K562 (cell line): Measurements from ENCODE around the gene ZNF689. TPM values are rescaled to one million over a fixed set of nuclear protein-coding genes. Genes with fewer than 3 reads are reported as not detected.
A peak's percentile ranks its signal among the peaks of the same experiment; 100 is the strongest.

Experiments used
- ATAC-seq: fragments of 200-7000 bp; cut with Tn5 transposase; 3 replicates; pipeline ENCODE4 v1.9.1; 2020; ENCODE audit warnings: moderate library complexity
- BruUV-seq: library from RNA; stranded (reverse); fragments of 400-500 nt; replicated peaks from 2 replicates; lab custom pipeline; 2021; lab: Mats Ljungman, UMichigan
- CTCF ChIA-PET: fragments of 300-600 bp; formaldehyde crosslinking; extraction: SDS; loops from one replicate; lab custom pipeline; 2021; ENCODE audit warnings: low intra/inter-chr PET ratio; lab: Yijun Ruan, JAX
- POLR2A ChIA-PET: fragments of 300-600, 350-650 bp; sonication (Branson Sonifier 250); formaldehyde crosslinking; extraction: SDS; loops from one replicate; lab custom pipeline; 2021; ENCODE audit warnings: antibody characterized with exemption, inconsistent platforms; lab: Yijun Ruan, JAX
- DNase-seq, 4 experiments: peaks; one replicate each; pipeline versions ENCODE4 v3.0.0 to v3.0.0-alpha.2; 2011 to 2018; ENCODE audit warnings: low spot score in 3 of 4, mixed read lengths in 3 of 4; ENCODE audit errors: extremely low read depth in 1 of 4
- FAIRE-seq: peaks from 2 replicates; lab custom pipeline; 2011; peaks lifted over from hg19 to GRCh38; lab: Jason Lieb, UNC
- H2AFZ ChIP-seq: 2 replicates; pipeline ENCODE4 v1.6.0; 2011; ENCODE audit warnings: low read depth, low read length, control low read depth, inconsistent platforms
- H3K27ac ChIP-seq: fragments of 200-600 bp; 3 replicates; pipeline ENCODE4 v1.8.0; 2011; ENCODE audit warnings: low read depth, mild to moderate bottlenecking, control low read depth, inconsistent platforms, low read length, moderate library complexity, mixed read lengths; ENCODE audit errors: extremely low read depth
- H3K27me3 ChIP-seq, 2 experiments: fragments of 300-600 bp in 1 of 2; 2 replicates in 1 of 2; 3 replicates in 1 of 2; pipeline versions ENCODE4 v1.6.0 to v1.8.0; 2011; ENCODE audit warnings: inconsistent platforms in 2 of 2, low read length in 2 of 2, mild to moderate bottlenecking in 1 of 2, mixed read lengths in 1 of 2, moderate library complexity in 1 of 2; ENCODE audit not compliant: control insufficient read depth in 2 of 2, insufficient read depth in 2 of 2
- H3K36me3 ChIP-seq: fragments of 300-600 bp; 3 replicates; pipeline ENCODE4 v1.8.0; 2011; ENCODE audit warnings: mild to moderate bottlenecking, low read length, inconsistent platforms; ENCODE audit not compliant: control insufficient read depth, insufficient read depth
- H3K4me1 ChIP-seq, 2 experiments: fragments of 200-600 bp in 1 of 2; replicated peaks in 1 of 2; 2 replicates in 1 of 2; 3 replicates in 1 of 2; pipeline versions ENCODE4 v1.5.1 to v1.8.0; 2011; ENCODE audit warnings: inconsistent platforms in 2 of 2, low read length in 2 of 2, mild to moderate bottlenecking in 1 of 2, mixed read lengths in 1 of 2, moderate library complexity in 1 of 2; ENCODE audit not compliant: control insufficient read depth in 2 of 2, insufficient read depth in 2 of 2
- H3K4me2 ChIP-seq: 2 replicates; pipeline ENCODE4 v1.6.1; 2011; ENCODE audit warnings: low read length, control low read depth, inconsistent platforms, mixed read lengths; ENCODE audit not compliant: insufficient read depth
- H3K4me3 ChIP-seq: fragments of 200-600 bp; sonication (generic), shearing (Covaris generic); 2 replicates; pipeline ENCODE4 v1.5.1; 2016; ENCODE audit warnings: control low read depth, inconsistent platforms
- H3K79me2 ChIP-seq: fragments of 200-600 bp; 3 replicates; pipeline ENCODE4 v1.8.0; 2011; ENCODE audit warnings: low read length, inconsistent platforms; ENCODE audit not compliant: control insufficient read depth, insufficient read depth
- H3K9ac ChIP-seq, 2 experiments: 2 replicates each; pipeline versions ENCODE4 v1.6.0 to v1.6.1; 2011; ENCODE audit warnings: low read depth in 2 of 2, low read length in 2 of 2, control low read depth in 1 of 2, inconsistent platforms in 1 of 2, mild to moderate bottlenecking in 1 of 2, mixed read lengths in 1 of 2; ENCODE audit not compliant: insufficient read depth in 1 of 2
- H3K9me1 ChIP-seq: one replicate; pipeline ENCODE4 v1.6.0; 2011; ENCODE audit warnings: inconsistent platforms, mild to moderate bottlenecking, low read length, moderate library complexity; ENCODE audit not compliant: control insufficient read depth, insufficient read depth
- H3K9me3 ChIP-seq: replicated peaks from 2 replicates; pipeline ENCODE4 v1.5.1; 2011; ENCODE audit warnings: low read depth, low read length, inconsistent platforms; ENCODE audit not compliant: control insufficient read depth, insufficient read depth
- H4K20me1 ChIP-seq: replicated peaks from 2 replicates; pipeline ENCODE4 v1.6.1; 2011; ENCODE audit warnings: low read length, inconsistent platforms, mixed read lengths; ENCODE audit not compliant: control insufficient read depth, insufficient read depth
- ADNP ChIP-seq: fragments of 200-800 bp; sonication (Bioruptor generic); IDR thresholded peaks from 2 replicates; pipeline ENCODE4 v1.6.1; 2016; ENCODE audit warnings: missing genetic modification characterization, missing compliant biosample characterization
- AFF1 ChIP-seq, 2 experiments: fragments of 450-650 bp; IDR thresholded peaks; 2 replicates each; pipeline ENCODE4 v1.6.1; 2018; ENCODE audit warnings: mild to moderate bottlenecking in 2 of 2, low read depth in 1 of 2; ENCODE audit not compliant: partially characterized antibody in 2 of 2
- CUX1 ChIP-seq: fragments of 200-800 bp; sonication (Bioruptor generic); IDR thresholded peaks from 2 replicates; pipeline ENCODE4 v1.6.1; 2016; ENCODE audit warnings: missing genetic modification characterization, missing compliant biosample characterization
- RBFOX2 ChIP-seq: fragments of 200-400 bp; formaldehyde crosslinking; IDR thresholded peaks from 2 replicates; pipeline ENCODE4 v1.6.1; 2017; ENCODE audit warnings: low read depth, mild to moderate bottlenecking, low read length, moderate library complexity
- WGBS: fragments of 100-300 bp; shearing (Covaris generic); methylation state at CpG from one replicate; pipeline ENCODE4 v1.1.6; 2016; ENCODE audit warnings: low coverage, mixed read lengths; ENCODE audit not compliant: insufficient coverage; ENCODE audit errors: missing lambda C conversion rate; 5-methylcytosine and 5-hydroxymethylcytosine counted together
- in situ Hi-C: fragments of 300-500 bp; cut with MboI; formaldehyde crosslinking; loops from 4 replicates; pipeline ENCODE4 v1.15.0; 2018; ENCODE audit warnings: inconsistent platforms, mixed read lengths
- intact Hi-C: fragments of 100-400 bp; cut with micrococcal nuclease; formaldehyde crosslinking; loops from 2 replicates; pipeline ENCODE4 v1.14.2; 2022
- polyA plus RNA-seq, 8 experiments: library from polyadenylated mRNA; depleted of rRNA in 4 of 8; stranded (reverse) in 5 of 8; unstranded in 3 of 8; fragments of >200 nt; fragmentation: Nextera tagmentation in 2 of 8; fragmentation: Illumina TruSeq in 1 of 8; extraction: Ambion mirVana in 2 of 8; extraction: Trizol in 1 of 8; gene quantifications; 2 replicates each; pipeline versions ENCODE4 v1.2.1 to v1.2.3, GENCODE V29; 2011 to 2014; ENCODE audit warnings: inconsistent platforms in 1 of 8, missing spikeins in 1 of 8
- total RNA-seq, 7 experiments: library from RNA; depleted of rRNA in 6 of 7; stranded (reverse); fragments of >200 nt in 6 of 7; fragmentation: Illumina TruSeq in 2 of 7; extraction: Trizol in 2 of 7; gene quantifications; 2 replicates each; pipeline versions ENCODE4 v1.2.1 to v1.2.3, GENCODE V29; 2011 to 2021; ENCODE audit warnings: low replicate concordance in 1 of 7

Gene ZNF689
- total and polyA plus RNA-seq, 9 of the 15 experiments (the other 6 are each of a cell fraction or from before 2014, with no cell fraction given), result 5.4 to 15.4 (median 10.8) TPM

GRCh38 chr16:30652718-30653117 is 42.5 kb upstream of the ZNF689 start:
- no peak overlapping the region for H2AFZ ChIP-seq
- H3K4me3 ChIP-seq, result no peak overlapping the region
- ATAC-seq (no peak), FAIRE-seq (no peak), DNase-seq (no peak)
- H3K27me3 ChIP-seq, result no peaks in the 10 kb centered on the region
- POLR2A ChIA-PET, result interaction anchor here (0.6 to 0.7 kb wide), 2 partner anchors 243 to 256 kb away, joined by 3 read pairs; no protein-coding TSS in a partner anchor
- peak overlapping the region; percentile 98 to 100; a peak in 3 of 4 replicates for H3K9ac ChIP-seq
- H3K9me3 ChIP-seq, result no peaks in the 10 kb centered on the region; the same call in 1 of the 2 replicates
- H3K4me2 ChIP-seq, result peak overlapping the region; percentile 81; the same call in 1 of the 2 replicates
- H3K36me3 ChIP-seq, result peaks cover 48% of the 10 kb centered on the region
- H3K4me1 ChIP-seq, result peaks cover 19 to 49% of the 10 kb centered on the region in 2 experiments; a peak in 4 of 5 replicates
- WGBS, result 97% methylated on average over 14 of the region's 18 CpGs
- H3K27ac ChIP-seq, result no peak overlapping the region
- H4K20me1 ChIP-seq, result no peaks in the 10 kb centered on the region
- in situ Hi-C loops (no loop called here), intact Hi-C loops (loop anchor here (10.0 kb wide), 3 partner anchors 162 to 588 kb away; partner anchors contain the start of genes ALDOA, TBX6 and YPEL3)
- no TSS peak for BruUV-seq
- CTCF ChIA-PET, result no interaction called here
- H3K9me1 ChIP-seq, result no peaks in the 10 kb centered on the region
- no peak for TF ChIP-seq AFF1 (IDR thresholded peaks at IDR 0.05; ENCODE audit: low read depth in 1 of 2, partially characterized antibody in 2 of 2)
- no peak for TF ChIP-seq CUX1
- peak; percentile 13; the same call in 1 of the 2 replicates for TF ChIP-seq RBFOX2
- no peak for TF ChIP-seq ADNP (tag)
- H3K79me2 ChIP-seq, result peaks cover 18% of the 10 kb centered on the region
